GM18517 (cell line): ENCODE results near the gene ALKBH2.

ENCODE experiments used
- ATAC-seq: cut with Tn5 transposase; IDR thresholded peaks from one replicate; pipeline ENCODE4 v1.9.1; 2021; ENCODE audit warnings: mild to moderate bottlenecking, moderate library complexity; ENCODE audit not compliant: unreplicated experiment

The ALKBH2 gene

DNA sequence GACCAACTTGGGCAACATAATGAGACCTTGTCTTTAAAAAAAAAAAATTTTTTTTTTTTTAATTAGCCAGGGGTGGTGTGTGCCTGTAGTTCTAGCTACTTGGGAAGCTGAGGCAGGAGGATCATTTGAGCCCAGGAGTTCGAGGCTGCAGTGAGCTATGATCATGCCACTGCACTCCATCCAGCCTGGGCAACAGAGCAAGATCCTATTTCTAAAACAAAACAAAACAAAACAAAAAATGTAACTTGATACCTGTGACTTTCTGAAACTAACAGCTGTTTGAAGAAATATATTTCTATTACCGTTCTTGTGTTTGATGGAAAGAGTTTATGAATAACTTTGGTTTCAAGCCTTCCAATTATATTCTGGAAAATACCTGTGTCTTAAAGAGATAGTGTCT is 21.4 kb upstream of the ALKBH2 start:
- ATAC-seq = no peak

DNA sequence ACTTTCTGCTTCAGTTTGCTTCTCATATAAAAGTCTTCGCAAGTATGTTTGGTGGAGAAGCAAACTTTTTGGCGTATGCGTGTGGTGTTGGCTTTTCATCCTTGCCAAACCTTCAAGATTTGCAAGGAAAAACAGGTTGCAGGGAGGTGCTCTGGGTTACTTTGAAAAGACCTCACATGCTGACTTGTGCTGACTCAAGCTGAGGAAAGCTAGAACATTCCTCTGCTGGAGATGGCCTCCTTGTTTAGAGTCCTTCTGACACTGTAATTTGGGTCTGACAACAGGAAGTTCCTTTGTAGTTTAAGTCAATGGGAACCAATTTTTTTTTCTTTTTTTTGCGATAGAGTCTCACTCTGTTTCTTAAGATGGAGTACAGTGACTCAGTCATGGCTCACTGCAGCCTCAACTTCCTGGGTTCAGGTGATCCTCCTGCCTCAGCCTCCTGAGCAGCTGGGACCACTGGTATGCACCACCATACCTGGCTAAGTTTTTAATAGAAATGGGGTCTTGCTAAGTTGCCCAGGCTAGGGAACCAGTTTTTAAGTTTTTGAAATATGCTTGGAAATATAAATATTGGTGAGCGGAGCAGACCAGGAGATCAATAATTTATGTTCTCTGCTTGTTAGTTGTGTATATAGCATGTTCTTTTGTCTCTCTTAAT is 20.5 kb upstream of the ALKBH2 start:
- no peak for ATAC-seq

DNA sequence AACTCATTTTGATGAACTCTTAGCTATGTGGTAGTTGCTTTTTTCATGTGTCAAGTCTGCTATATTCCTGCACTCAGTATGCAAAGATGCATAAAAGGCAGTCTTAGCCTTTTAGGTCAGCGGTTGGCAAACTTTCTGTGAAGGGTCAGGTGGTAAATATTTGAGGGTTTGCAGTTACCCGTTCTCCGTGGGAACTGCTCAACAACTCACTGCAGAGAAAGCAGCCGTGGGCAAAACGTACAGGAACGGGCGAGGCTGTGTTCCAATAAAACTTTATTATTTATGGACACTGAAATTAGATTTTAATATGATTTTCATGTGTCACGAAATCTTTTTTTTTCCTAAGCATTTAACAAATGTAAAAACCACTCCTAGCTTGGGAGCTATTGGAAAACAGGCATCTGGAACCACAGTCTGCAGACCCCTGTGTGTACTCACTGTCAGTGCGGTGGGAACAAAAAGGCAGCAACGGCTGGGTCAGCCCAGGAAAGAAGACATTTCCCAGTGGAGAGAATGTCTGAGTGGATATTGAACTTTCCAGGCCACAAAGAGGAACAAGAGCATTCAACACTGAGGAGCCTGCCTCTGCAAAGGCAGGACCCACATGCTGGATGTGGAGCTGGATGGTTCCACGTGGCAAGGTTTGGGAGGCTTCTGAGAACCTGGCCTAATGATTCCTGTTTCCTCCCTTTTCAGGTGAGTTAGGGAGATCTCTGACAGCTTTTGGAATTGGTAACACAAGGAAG is 19.6 kb upstream of the ALKBH2 start:
- no peak for ATAC-seq

DNA sequence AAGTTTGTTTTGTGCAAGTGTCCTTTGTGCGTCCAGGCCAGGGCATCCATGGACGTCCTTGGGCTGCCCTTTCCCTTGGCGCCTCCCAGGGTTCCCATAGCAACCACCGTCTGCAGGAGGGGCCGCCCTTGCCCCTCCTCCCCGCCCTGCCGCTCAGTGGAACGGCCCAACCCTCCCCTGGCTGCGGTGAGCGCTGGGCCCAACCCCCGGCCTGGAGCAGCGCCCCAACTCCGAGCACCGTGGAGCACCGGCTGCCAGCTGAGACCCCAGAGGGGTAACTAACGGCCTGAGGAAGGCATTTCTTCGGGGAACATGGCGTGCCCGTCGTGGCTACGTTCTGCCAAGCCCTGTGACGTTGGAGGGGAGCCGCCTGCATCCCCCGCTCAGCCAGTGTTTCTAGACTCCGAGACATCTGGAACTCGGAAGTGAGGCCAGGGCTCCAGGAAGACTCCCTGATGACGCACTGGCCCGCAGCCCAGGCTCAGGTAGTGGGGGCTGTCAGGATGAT is 17.8 kb upstream of the ALKBH2 start:
- no peak for ATAC-seq

DNA sequence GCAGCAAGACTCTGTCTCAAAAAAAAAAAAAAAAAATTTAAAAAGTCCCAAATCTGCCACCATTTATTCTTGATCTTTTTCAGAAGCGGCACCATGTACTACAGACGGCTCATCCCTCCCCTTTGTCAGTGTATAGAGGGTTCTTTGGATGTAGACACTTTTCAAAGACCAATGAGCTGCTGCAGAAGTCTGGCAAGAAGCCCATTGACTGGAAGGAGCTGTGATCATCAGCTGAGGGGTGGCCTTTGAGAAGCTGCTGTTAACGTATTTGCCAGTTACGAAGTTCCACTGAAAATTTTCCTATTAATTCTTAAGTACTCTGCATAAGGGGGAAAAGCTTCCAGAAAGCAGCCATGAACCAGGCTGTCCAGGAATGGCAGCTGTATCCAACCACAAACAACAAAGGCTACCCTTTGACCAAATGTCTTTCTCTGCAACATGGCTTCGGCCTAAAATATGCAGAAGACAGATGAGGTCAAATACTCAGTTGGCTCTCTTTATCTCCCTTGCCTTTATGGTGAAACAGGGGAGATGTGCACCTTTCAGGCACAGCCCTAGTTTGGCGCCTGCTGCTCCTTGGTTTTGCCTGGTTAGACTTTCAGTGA is 16.6 kb upstream of the ALKBH2 start:
- no peak for ATAC-seq

DNA sequence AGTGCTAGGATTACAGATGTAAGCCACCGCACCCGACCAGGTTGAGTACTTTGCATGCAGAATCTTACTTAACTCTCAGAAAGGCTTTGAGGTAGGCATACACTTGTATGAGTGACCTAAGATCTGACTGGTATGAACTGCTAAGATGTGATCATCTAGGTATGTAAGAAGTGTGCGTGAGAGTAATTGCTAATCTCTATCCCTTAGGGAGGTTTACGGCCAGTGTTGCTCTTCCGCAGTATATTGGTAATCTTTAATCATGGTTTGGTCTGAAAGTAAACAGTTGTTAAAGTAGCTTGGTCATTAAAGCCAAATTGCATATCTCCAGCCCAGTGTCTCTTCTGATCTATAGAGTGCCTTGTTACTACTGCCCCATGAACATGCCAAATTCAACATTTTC is 11.9 kb upstream of the ALKBH2 start:
- ATAC-seq = no peak

DNA sequence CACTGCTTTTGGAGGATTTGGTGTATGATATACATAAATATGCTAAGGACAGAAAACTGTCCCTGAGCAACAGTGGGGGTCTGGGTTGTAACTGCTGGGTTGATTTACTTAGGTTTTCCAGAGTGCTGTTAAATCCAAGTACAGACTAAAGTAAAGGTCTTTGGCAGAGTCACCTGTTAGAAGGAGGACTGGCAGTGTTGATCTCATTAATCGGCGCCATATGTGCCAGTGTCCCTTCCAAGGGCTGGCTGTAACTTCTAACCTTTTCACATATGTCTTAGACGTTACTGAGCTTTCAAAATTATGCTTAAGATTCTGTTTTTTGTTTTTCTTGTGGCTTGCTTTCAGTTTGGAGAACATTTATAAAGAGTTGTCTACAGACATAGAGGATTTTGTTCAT is 9.2 kb upstream of the ALKBH2 start:
- no peak for ATAC-seq

DNA sequence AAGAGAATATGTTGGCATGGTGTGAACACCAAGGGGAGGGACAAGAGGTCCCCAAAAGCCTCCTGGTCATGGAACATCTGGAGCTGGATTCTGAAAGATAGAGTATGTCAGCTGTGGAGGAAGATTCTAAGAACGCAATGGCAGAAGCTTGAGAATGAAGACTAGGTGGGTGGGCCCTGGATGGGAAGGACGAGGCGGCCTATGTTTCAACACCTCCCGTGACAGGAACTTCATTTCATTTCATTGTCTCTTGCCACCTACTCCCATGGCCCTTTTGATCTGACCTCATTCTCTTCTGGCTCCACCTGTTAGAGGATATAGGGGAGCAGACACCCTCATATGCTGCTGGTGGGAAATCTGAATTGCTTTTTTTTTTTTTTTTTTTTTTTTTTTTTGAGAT is 7.5 kb upstream of the ALKBH2 start:
- ATAC-seq = no peak

DNA sequence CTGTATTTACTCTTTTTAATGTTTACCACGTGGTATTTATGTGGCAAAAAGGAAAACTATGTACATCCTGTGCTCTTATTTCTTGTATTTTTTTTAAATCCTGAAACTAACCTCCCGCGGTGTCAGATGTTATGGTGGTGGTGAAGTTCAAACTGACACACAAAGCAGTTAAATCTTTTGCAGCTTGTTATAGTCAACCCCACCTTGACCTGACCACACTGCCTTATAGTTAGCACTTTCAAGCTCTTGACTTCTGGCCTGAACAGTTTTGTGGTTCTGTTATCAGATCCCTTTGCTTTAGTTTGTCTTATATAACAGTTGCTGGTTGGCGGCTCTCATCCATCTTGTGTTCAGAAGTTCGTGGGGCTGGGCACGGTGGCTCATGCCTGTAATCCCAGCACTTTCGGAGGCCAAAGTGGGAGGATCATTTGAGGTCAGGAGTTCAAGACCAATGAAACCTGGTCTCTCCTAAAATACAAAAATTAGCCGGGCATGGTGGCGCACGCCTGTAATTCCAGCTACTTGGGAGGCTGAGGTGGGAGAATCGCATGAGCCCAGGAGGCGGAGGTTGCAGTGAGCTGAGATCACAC is 6.3 kb upstream of the ALKBH2 start:
- no peak for ATAC-seq

DNA sequence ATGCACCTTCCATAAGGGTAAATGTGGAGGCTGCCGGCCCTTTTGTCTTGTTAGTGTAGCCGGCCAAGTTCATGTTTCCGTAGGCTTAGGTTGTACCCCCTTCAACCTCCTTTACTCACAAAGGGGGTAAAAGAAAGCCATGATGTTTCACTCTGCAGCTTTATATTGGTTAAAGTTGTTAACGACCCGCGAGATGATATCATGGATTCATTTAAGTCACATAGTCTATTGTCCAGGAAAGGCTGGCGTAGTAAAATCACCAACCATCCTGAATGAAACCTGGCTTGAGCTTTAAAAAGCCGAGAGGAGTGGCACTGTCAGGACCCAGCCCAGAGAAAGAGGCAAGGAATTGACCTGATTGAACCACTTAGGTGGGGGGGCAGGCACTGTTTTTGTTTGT is 5.4 kb upstream of the ALKBH2 start:
- no peak for ATAC-seq

DNA sequence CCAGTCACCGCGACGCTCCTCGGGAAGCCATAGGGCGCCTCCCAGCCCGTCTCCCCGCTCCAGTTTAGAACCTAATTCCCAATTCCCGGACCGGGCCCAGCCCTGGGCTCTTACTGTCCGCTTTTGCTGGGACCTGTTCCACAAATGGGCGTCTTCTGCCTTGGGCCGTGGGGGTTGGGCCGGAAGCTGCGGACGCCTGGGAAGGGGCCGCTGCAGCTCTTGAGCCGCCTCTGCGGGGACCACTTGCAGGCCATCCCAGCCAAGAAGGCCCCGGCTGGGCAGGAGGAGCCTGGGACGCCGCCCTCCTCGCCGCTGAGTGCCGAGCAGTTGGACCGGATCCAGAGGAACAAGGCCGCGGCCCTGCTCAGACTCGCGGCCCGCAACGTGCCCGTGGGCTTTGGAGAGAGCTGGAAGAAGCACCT is 4.9 kb upstream of the ALKBH2 start:
- ATAC-seq = peak; percentile 35

DNA sequence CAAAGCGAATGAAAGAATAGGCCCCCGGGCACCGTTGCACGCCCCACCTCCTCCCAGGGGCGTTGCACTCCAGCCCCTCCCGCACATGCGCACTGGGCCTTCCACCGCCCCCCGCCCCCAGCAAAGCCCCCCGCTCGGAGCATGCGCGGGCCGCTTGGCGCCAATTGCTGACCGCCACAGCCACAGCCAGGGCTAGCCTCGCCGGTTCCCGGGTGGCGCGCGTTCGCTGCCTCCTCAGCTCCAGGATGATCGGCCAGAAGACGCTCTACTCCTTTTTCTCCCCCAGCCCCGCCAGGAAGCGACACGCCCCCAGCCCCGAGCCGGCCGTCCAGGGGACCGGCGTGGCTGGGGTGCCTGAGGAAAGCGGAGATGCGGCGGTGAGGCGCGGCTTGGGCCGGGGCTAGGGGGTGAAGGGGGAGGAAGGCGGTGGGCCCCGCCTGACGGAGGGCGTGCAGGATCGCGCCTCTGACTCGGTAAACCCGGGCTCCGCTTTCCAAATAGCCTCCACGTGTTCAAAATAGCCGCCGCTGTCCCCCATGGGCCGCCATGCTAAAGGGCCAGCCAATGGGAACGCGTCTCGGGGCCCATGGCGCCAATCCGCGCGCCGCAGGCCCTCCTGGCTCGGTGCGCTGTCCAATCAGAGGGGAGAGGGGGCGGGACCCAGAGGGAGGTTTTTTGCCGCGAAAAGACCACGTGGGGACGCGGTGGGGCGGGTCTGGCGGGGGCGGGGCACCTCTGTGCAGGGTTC is 4.3 kb upstream of the ALKBH2 start, which contains the start of gene UNG:
Gene UNG, plus strand, starts transcription at position 163 of the 748 bp plus-strand sequence. Its CDS starts 83 bp downstream, at position 246.
- peak; percentile 68 for ATAC-seq

DNA sequence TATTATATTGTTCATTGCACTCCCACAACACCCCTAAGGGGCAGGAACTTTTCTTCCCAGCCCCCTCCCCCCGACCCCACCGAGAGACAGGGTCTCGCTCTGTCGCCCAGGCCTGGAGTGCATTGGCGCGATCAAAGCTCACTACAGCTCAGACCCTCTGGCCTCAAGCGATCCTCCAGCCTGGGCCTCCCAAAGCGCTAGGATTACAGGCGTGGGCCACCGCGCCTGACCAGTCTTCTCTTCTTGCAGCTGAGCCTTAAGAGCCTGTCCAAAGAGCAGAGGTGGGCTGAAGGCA is 3.8 kb upstream of the ALKBH2 start:
- no peak for ATAC-seq

DNA sequence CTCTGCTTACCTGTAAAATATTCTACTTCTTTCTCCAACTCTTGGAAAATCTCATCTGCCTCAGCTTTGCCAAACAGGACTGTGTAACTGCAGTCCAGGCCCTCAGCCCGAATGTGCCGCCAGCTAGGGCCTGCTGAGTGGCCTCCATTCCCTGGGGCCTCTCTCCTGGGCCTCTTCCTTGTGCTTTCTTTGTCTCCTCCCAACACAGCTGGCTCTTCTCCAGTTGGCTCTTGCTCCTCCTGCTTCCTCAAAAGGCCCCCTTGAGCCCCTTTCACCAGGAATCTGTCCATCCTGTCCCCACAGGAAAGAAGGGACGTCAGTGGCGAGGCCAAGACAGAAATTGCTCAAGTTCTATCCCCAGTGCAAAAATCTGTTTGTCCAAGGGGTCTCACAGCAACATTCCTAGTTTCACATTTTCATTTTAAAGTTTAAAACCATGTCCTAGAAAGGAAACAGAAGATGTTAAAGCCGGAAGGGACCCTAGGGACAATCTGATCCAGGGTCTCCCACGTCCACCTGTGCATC is 713 bp downstream of the ALKBH2 start:
- no peak for ATAC-seq

DNA sequence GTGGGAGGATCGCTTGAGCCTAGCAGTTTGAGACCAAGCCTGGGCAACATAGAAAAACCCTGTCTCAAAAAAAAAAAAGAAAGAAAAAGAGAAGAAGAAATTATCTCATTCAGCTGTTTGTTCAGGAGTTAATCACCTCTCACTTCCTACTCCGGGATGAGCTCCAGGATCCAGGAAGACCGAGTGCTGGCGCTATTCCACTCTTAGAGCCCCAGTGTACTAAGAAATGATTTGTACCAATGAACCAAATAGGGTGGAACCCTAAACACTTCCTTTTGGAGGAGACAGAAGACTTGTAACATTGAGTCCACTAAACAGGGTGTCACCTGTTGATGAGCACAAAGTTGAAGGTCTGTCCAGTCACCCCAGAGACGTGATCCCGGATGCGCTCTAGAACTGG is 3.6 kb downstream of the ALKBH2 start:
- no peak for ATAC-seq

DNA sequence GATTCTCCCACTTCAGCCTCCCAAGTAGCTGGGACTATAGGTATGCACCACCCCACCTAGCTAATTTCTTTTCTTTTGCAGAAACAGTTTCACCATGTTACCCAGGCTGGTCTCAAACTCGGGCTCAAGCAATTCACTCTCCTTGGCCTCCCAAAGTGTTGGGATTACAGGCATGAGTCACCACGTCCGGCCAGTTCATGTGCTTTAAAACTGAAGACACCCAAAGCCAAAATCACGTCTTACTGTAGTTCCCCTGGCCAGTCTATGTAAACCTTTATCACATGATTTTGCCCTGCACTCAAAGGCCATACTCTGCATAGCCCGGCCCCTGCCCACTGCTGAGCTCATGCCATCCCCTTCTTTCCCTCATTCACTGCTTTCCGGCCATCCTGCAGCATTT is 4.5 kb downstream of the ALKBH2 start:
- no peak for ATAC-seq

DNA sequence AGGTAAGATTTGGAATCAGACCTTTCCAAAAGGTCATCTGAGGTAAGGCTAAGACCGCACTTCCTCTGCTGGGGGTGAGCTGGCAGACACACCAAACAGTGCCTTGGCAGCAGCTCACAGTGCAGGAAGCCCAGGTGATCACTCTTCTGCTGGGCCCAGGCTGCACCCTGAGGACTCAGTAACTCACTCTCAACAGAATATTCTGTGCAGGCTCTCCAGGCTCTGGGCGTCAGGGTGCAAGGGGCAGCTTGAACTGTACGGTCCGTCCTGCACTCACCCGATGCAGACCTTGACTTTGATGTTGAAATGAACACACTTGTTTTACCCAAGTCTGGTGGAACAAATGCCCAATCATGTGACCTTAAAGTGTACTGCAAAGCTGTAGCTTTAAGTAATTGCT is 6.0 kb downstream of the ALKBH2 start:
- no peak for ATAC-seq

DNA sequence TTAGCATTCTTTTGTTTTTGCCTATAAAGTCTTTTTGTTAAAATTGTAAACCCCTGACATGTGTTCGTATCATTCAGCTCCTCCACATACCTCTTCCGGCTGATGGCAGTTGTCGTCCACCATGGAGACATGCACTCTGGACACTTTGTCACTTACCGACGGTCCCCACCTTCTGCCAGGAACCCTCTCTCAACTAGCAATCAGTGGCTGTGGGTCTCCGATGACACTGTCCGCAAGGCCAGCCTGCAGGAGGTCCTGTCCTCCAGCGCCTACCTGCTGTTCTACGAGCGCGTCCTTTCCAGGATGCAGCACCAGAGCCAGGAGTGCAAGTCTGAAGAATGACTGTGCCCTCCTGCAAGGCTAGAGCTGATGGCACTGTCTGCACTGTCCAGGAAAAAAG is 7.7 kb downstream of the ALKBH2 start:
- ATAC-seq = no peak

DNA sequence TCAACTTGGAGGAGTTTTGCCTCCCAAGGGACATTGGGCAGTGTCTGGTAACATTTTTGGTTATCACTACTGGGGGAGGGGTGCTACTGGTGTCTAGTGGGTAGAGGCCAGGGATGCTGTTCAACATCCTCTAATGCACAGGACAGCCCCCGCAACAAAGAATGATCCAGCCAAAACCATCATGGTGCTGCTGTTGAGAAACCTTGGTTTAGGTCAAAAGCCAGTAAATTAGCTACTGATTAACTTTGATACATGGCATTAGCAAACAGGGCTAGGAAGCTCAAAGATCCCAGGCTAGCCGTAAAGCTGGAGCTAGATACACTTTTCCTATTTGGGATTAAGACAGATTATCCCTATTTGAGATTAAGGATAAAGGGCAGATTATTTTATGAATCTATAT is 8.8 kb downstream of the ALKBH2 start:
- ATAC-seq = no peak

DNA sequence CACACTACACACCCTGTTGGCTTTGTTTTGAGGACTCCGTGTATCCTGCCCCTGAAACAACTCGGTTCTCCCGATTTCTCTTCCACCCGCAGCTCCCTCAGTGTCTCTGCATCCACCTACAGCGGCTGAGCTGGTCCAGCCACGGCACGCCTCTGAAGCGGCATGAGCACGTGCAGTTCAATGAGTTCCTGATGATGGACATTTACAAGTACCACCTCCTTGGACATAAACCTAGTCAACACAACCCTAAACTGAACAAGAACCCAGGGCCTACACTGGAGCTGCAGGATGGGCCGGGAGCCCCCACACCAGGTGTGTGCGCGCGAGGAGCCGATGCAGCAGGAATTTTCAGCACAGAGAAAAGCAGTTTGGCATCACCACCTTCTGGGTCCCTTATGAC is 10.5 kb downstream of the ALKBH2 start:
- no peak for ATAC-seq

DNA sequence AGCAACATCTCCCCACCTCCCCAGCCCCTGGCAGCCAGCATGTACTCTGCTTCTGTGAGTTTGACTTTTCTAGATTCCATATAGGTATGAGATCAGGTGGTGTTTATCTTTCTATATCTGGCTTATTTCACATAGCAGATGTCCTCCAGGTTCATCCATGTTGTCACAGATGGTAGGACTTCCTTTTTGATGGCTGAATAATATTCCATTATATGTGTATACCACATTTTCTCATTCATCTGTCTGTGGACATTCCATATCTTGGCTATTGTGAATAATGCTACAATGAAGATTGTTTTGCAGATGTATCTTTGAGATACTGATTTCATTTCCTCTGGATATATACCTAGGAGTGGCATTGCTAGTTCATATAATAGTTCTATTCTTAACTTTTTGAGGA is 18.4 kb downstream of the ALKBH2 start:
- ATAC-seq = no peak
